ENCODE data around the gene SKIC3.

SKIC3 gene

DNA sequence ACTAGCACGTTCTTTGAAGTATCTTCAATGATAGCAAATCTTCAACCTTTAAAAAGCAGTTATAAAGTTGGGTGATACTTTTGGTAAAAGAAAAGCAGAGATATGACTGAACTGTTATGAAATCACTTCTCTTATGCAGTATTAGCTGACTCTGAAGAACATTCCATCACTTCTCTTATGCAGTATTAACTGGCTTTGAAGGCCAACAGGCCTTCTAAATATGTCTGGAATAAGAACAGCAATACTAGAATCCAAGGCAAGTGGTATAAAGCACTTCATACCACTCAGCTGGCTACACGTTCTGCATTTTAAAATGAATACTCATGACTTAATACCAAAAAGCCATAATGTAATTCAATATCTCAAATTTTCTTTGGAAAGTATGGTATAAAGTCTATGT, 17.3 kb downstream of the SKIC3 start:
- Histone ChIP-seq H3K4me2 (ENCODE audit: low read depth, low read length) (no peak overlapping the region), H3K27ac (ENCODE audit: low read length) (no peak overlapping the region), H3K4me1 (ENCODE audit: low read length) (no peaks in the 10 kb centered on the region), H3K9ac (ENCODE audit: low read length) (no peak overlapping the region), H2AFZ (ENCODE audit: low read length) (no peak overlapping the region), H3K36me3 (replicated peaks; ENCODE audit: insufficient read depth, low read length) (peaks cover 9% of the 10 kb centered on the region; the same call in 1 of the 2 replicates), H3F3A (ENCODE audit: insufficient read depth, low read length) (peaks cover 4% of the 10 kb centered on the region; the same call in 1 of the 2 replicates), H4K20me1 (ENCODE audit: insufficient read depth, low read length) (no peaks in the 10 kb centered on the region), H3K27me3 (replicated peaks; ENCODE audit: insufficient read depth, low read length) (no peaks in the 10 kb centered on the region), H3K9me3 (replicated peaks; ENCODE audit: insufficient read depth, low read length) (no peaks in the 10 kb centered on the region), H3K4me3 (ENCODE audit: low read length) (no peak overlapping the region), H3K9me2 (replicated peaks; ENCODE audit: insufficient read depth, low read length) (no peaks in the 10 kb centered on the region), H3K79me2 (ENCODE audit: low read length) (peaks cover 9% of the 10 kb centered on the region)
- TF ChIP-seq EZH2 (optimal IDR thresholded peaks at IDR 0.05; ENCODE audit: low read depth, low read length) (no peak), EZH2phosphoT487 (IDR thresholded peaks at IDR 0.05; ENCODE audit: low read length) (no peak)
- TF ChIP-seq, protein P1, sequence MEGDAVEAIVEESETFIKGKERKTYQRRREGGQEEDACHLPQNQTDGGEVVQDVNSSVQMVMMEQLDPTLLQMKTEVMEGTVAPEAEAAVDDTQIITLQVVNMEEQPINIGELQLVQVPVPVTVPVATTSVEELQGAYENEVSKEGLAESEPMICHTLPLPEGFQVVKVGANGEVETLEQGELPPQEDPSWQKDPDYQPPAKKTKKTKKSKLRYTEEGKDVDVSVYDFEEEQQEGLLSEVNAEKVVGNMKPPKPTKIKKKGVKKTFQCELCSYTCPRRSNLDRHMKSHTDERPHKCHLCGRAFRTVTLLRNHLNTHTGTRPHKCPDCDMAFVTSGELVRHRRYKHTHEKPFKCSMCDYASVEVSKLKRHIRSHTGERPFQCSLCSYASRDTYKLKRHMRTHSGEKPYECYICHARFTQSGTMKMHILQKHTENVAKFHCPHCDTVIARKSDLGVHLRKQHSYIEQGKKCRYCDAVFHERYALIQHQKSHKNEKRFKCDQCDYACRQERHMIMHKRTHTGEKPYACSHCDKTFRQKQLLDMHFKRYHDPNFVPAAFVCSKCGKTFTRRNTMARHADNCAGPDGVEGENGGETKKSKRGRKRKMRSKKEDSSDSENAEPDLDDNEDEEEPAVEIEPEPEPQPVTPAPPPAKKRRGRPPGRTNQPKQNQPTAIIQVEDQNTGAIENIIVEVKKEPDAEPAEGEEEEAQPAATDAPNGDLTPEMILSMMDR (IDR thresholded peaks at IDR 0.05; ENCODE audit: low read length) = no peak
- no peak for DNase-seq

DNA sequence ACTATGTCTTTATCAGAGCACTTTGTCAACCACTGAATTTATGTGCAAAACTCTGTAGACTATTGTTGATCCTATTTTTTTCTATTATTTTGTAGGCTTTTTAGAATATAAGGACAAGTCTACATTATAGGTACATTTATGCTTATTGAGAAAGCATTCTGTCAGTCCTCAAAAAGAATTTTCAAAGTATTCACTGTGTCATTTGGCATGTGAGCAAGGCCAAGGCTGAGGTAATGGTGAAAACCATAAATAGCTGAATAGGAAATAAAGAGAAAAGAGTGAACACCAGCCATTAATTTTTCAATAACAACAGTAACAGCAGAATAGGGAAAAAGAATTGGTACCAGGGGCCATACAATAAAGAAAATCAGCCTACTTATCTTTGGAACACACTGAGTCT, 21.0 kb downstream of the SKIC3 start:
- H3K36me3 ChIP-seq (replicated peaks; ENCODE audit: insufficient read depth, low read length) = peaks cover 9% of the 10 kb centered on the region; the same call in 1 of the 2 replicates
- no peak overlapping the region for H3K4me3 ChIP-seq (ENCODE audit: low read length)
- H3K9me3 ChIP-seq (replicated peaks; ENCODE audit: insufficient read depth, low read length) = no peaks in the 10 kb centered on the region
- H3K79me2 ChIP-seq (ENCODE audit: low read length) = peaks cover 3% of the 10 kb centered on the region; the same call in 1 of the 2 replicates
- no peak overlapping the region for H2AFZ ChIP-seq (ENCODE audit: low read length)
- no peaks in the 10 kb centered on the region for H3K27me3 ChIP-seq (replicated peaks; ENCODE audit: insufficient read depth, low read length)
- H3K9me2 ChIP-seq (replicated peaks; ENCODE audit: insufficient read depth, low read length) = no peaks in the 10 kb centered on the region
- DNase-seq = no peak
- H3F3A ChIP-seq (ENCODE audit: insufficient read depth, low read length) = no peaks in the 10 kb centered on the region
- H3K4me1 ChIP-seq (ENCODE audit: low read length) = no peaks in the 10 kb centered on the region
- H4K20me1 ChIP-seq (ENCODE audit: insufficient read depth, low read length) = no peaks in the 10 kb centered on the region
- TF ChIP-seq EZH2phosphoT487 (IDR thresholded peaks at IDR 0.05; ENCODE audit: low read length) = no peak
- TF ChIP-seq EZH2 (optimal IDR thresholded peaks at IDR 0.05; ENCODE audit: low read depth, low read length) = no peak
- TF ChIP-seq, protein P1 (IDR thresholded peaks at IDR 0.05; ENCODE audit: low read length) = no peak
- no peak overlapping the region for H3K4me2 ChIP-seq (ENCODE audit: low read depth, low read length)
- no peak overlapping the region for H3K27ac ChIP-seq (ENCODE audit: low read length)
- H3K9ac ChIP-seq (ENCODE audit: low read length) = no peak overlapping the region

DNA sequence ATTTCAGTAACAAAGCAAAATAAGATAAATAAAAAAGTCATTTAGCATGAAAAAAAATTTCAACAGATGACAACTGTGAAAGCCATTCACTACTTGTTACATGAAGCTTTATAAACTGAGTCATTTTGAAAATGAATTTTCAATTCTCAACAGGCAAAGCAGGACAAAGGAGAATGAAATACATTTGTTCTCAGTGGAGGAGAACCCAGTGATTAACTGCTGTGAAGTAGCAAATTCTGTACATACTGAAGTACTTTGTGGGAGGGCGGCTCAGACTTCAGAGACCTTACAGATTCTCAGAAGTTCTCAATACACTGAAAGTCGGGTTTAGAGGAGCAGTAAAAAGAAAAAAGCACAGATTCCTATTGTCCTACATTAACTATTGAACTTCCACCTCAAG, 21.7 kb downstream of the SKIC3 start:
- DNase-seq = no peak
- H3K4me2 ChIP-seq (ENCODE audit: low read depth, low read length) = no peak overlapping the region
- no peaks in the 10 kb centered on the region for H3K4me1 ChIP-seq (ENCODE audit: low read length)
- H3K36me3 ChIP-seq (replicated peaks; ENCODE audit: insufficient read depth, low read length) = peaks cover 9% of the 10 kb centered on the region; the same call in 1 of the 2 replicates
- no peak overlapping the region for H3K4me3 ChIP-seq (ENCODE audit: low read length)
- no peaks in the 10 kb centered on the region for H3F3A ChIP-seq (ENCODE audit: insufficient read depth, low read length)
- H3K9me3 ChIP-seq (replicated peaks; ENCODE audit: insufficient read depth, low read length) = no peaks in the 10 kb centered on the region
- TF ChIP-seq, protein P1 (IDR thresholded peaks at IDR 0.05; ENCODE audit: low read length) = no peak
- TF ChIP-seq EZH2 (optimal IDR thresholded peaks at IDR 0.05; ENCODE audit: low read depth, low read length) (no peak), EZH2phosphoT487 (IDR thresholded peaks at IDR 0.05; ENCODE audit: low read length) (no peak)
- H3K9me2 ChIP-seq (replicated peaks; ENCODE audit: insufficient read depth, low read length) = no peaks in the 10 kb centered on the region
- H4K20me1 ChIP-seq (ENCODE audit: insufficient read depth, low read length) = no peaks in the 10 kb centered on the region
- H3K27ac ChIP-seq (ENCODE audit: low read length) = no peak overlapping the region
- H3K9ac ChIP-seq (ENCODE audit: low read length) = no peak overlapping the region
- H3K27me3 ChIP-seq (replicated peaks; ENCODE audit: insufficient read depth, low read length) = no peaks in the 10 kb centered on the region
- H3K79me2 ChIP-seq (ENCODE audit: low read length) = peaks cover 3% of the 10 kb centered on the region; the same call in 1 of the 2 replicates
- H2AFZ ChIP-seq (ENCODE audit: low read length) = no peak overlapping the region

Data from MM.1S (cell line).